ENCODE measurements around the gene MUC4. TPM values are rescaled to one million over a fixed set of nuclear protein-coding genes. Genes with fewer than 3 reads are reported as not detected.
"Not testable (repeated sequence)": the region's sequence is repeated elsewhere in the genome, so short reads cannot be mapped to it uniquely, and the experiment has no call there.

MUC4 gene
- total RNA-seq, 1 donor from 2014 or later: 43.5 TPM

GRCh38 chr3:195784031-195784430 lies 27.7 kb downstream of the MUC4 start:
- ATAC-seq: not testable (repeated sequence)

- ATAC-seq: not testable (repeated sequence)
Observed at GRCh38 chr3:195781236-195781635, 30.5 kb downstream of the MUC4 start.

GRCh38 chr3:195777975-195778374 lies 33.8 kb downstream of the MUC4 start:
- no peak for ATAC-seq

- ATAC-seq: no peak
Observed at GRCh38 chr3:195774917-195775316, 36.8 kb downstream of the MUC4 start.

- ATAC-seq: peak; percentile 16
Observed at GRCh38 chr3:195773956-195774537, 37.7 kb downstream of the MUC4 start.

- peak; percentile 25 for ATAC-seq
Observed at GRCh38 chr3:195771646-195772300, 40.0 kb downstream of the MUC4 start.

- ATAC-seq: peak; percentile 10
Observed at GRCh38 chr3:195770841-195771645, 40.7 kb downstream of the MUC4 start.

GRCh38 chr3:195770081-195770840 lies 41.5 kb downstream of the MUC4 start:
- ATAC-seq: no peak

- ATAC-seq: no peak
Observed at GRCh38 chr3:195769551-195769950, 42.2 kb downstream of the MUC4 start.

GRCh38 chr3:195768831-195769303 lies 42.9 kb downstream of the MUC4 start:
- ATAC-seq: peak; percentile 30

GRCh38 chr3:195768414-195768813 lies 43.3 kb downstream of the MUC4 start:
- no peak for ATAC-seq

GRCh38 chr3:195767792-195768191 lies 43.9 kb downstream of the MUC4 start:
- no peak for ATAC-seq

- no peak for ATAC-seq
Observed at GRCh38 chr3:195766671-195767070, 45.1 kb downstream of the MUC4 start.

- ATAC-seq: no peak
Observed at GRCh38 chr3:195764961-195765706, 46.6 kb downstream of the MUC4 start.

GRCh38 chr3:195763843-195764825 lies 47.6 kb downstream of the MUC4 start:
- peak; percentile 6 for ATAC-seq

GRCh38 chr3:195763076-195763830 lies 48.5 kb downstream of the MUC4 start:
- no peak for ATAC-seq

GRCh38 chr3:195762611-195763010 lies 49.1 kb downstream of the MUC4 start:
- ATAC-seq: no peak

- no peak for ATAC-seq
Observed at GRCh38 chr3:195762249-195762585, 49.5 kb downstream of the MUC4 start.

- ATAC-seq: no peak
Observed at GRCh38 chr3:195761567-195762248, 50.0 kb downstream of the MUC4 start.
